Fibroblast of lung (primary cell): ENCODE measurements around the gene OLFM1. TPM values are rescaled to one million over a fixed set of nuclear protein-coding genes. Genes with fewer than 3 reads are reported as not detected.
A peak's percentile ranks its signal among the peaks of the same experiment; 100 is the strongest.

Experiments
- DNase-seq, 2 donors: peaks; one replicate each; pipeline versions ENCODE4 v3.0.0 to v3.0.0-alpha.2; 2010; ENCODE audit warnings: low read depth in 2 of 2
- H2AFZ ChIP-seq: 2 replicates; pipeline ENCODE4 v1.5.1; 2012; ENCODE audit warnings: low read length, control low read depth, inconsistent platforms
- H3K27ac ChIP-seq: 2 replicates; pipeline ENCODE4 v1.5.1; 2011; ENCODE audit warnings: low read length, control low read depth; ENCODE audit not compliant: insufficient read depth
- H3K27me3 ChIP-seq: 2 replicates; pipeline ENCODE4 v1.5.1; 2011; ENCODE audit warnings: mild to moderate bottlenecking, low read length; ENCODE audit not compliant: control insufficient read depth, insufficient read depth
- H3K36me3 ChIP-seq: 2 replicates; pipeline ENCODE4 v1.5.1; 2011; ENCODE audit warnings: low read length; ENCODE audit not compliant: control insufficient read depth, insufficient read depth
- H3K4me1 ChIP-seq: 2 replicates; pipeline ENCODE4 v1.5.1; 2011; ENCODE audit warnings: low read length; ENCODE audit not compliant: control insufficient read depth, insufficient read depth; ENCODE audit errors: extremely low read depth
- H3K4me2 ChIP-seq: 2 replicates; pipeline ENCODE4 v1.5.1; 2011; ENCODE audit warnings: low read length, control low read depth; ENCODE audit not compliant: insufficient read depth; ENCODE audit errors: extremely low read depth
- H3K4me3 ChIP-seq, 4 experiments: fragments of 200-600 bp in 1 of 4; sonication (generic) in 1 of 4; replicated peaks in 1 of 4; 2 replicates each; pipeline ENCODE4 v1.5.1; 2011 to 2016; ENCODE audit warnings: low read length in 4 of 4, low read depth in 3 of 4, mild to moderate bottlenecking in 3 of 4, control low read depth in 2 of 4, inconsistent platforms in 1 of 4, mixed read lengths in 1 of 4; ENCODE audit not compliant: insufficient read depth in 1 of 4; ENCODE audit errors: control extremely low read depth in 1 of 4
- H3K79me2 ChIP-seq: 2 replicates; pipeline ENCODE4 v1.5.1; 2012; ENCODE audit warnings: mild to moderate bottlenecking, low read length, inconsistent platforms; ENCODE audit not compliant: control insufficient read depth, insufficient read depth
- H3K9ac ChIP-seq: 2 replicates; pipeline ENCODE4 v1.5.1; 2011; ENCODE audit warnings: mild to moderate bottlenecking, low read length, control low read depth; ENCODE audit not compliant: insufficient read depth
- H3K9me3 ChIP-seq: 2 replicates; pipeline ENCODE4 v1.5.1; 2012; ENCODE audit warnings: low read depth, low read length; ENCODE audit not compliant: control insufficient read depth, insufficient read depth
- H4K20me1 ChIP-seq: 2 replicates; pipeline ENCODE4 v1.5.1; 2011; ENCODE audit warnings: low read length; ENCODE audit not compliant: control insufficient read depth, insufficient read depth; ENCODE audit errors: extremely low read depth
- EZH2 ChIP-seq: IDR thresholded peaks from 2 replicates; pipeline ENCODE4 v1.5.1; 2012; ENCODE audit warnings: low read length, control low read depth, mild to moderate bottlenecking; ENCODE audit errors: missing control alignments
- polyA plus RNA-seq, 2 donors: library from polyadenylated mRNA; depleted of rRNA in 1 of 2; stranded (reverse) in 1 of 2; unstranded in 1 of 2; fragments of >200 nt; gene quantifications; 2 replicates each; pipeline ENCODE4 v1.2.1, GENCODE V29; 2011 to 2012; ENCODE audit warnings: missing spikeins in 1 of 2
- total RNA-seq: library from RNA; depleted of rRNA; stranded (reverse); fragments of >200 nt; gene quantifications from 2 replicates; pipeline ENCODE4 v1.2.1, GENCODE V29; 2014
- TF ChIP-seq, protein P1 (sequence below), 2 donors: IDR thresholded peaks in 1 of 2; conservative IDR thresholded peaks in 1 of 2; 1 replicate in 1 of 2; 2 replicates in 1 of 2; pipeline ENCODE4 v1.5.1; 2011 to 2012; ENCODE audit warnings: low read length in 2 of 2, control low read depth in 1 of 2, inconsistent platforms in 1 of 2, low read depth in 1 of 2, mild to moderate bottlenecking in 1 of 2

The OLFM1 gene
- total and polyA plus RNA-seq, 2 donors (not counting 1 experiment from before 2014, with no cell fraction given) = 2.0 to 7.6 TPM

DNA sequence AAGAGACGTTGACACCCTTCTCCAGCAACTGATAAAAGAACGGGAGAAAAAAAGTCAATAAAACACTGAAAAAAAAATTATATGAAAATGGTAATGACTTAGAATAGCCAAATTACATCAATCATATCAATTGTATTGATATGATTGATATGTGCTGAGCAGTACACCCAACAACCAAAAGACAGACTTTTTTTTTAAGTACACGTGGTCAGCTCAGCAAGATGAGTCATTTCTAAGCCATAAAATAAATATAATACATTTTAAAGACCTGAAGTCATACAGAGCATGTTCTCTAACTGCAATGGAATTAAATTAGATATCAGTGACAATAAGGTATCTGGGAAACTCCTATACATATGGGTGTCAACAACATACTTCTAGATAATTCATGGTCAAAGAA, 30.9 kb upstream of the OLFM1 start:
- no peaks in the 10 kb centered on the region for H4K20me1 ChIP-seq
- H3K4me2 ChIP-seq = no peak overlapping the region
- H3K9me3 ChIP-seq = no peaks in the 10 kb centered on the region
- H3K36me3 ChIP-seq = no peaks in the 10 kb centered on the region
- H3K27me3 ChIP-seq = no peaks in the 10 kb centered on the region
- no peak overlapping the region for H2AFZ ChIP-seq
- no peak overlapping the region for H3K9ac ChIP-seq
- no peaks in the 10 kb centered on the region for H3K79me2 ChIP-seq
- no peaks in the 10 kb centered on the region for H3K4me1 ChIP-seq
- TF ChIP-seq, protein P1, sequence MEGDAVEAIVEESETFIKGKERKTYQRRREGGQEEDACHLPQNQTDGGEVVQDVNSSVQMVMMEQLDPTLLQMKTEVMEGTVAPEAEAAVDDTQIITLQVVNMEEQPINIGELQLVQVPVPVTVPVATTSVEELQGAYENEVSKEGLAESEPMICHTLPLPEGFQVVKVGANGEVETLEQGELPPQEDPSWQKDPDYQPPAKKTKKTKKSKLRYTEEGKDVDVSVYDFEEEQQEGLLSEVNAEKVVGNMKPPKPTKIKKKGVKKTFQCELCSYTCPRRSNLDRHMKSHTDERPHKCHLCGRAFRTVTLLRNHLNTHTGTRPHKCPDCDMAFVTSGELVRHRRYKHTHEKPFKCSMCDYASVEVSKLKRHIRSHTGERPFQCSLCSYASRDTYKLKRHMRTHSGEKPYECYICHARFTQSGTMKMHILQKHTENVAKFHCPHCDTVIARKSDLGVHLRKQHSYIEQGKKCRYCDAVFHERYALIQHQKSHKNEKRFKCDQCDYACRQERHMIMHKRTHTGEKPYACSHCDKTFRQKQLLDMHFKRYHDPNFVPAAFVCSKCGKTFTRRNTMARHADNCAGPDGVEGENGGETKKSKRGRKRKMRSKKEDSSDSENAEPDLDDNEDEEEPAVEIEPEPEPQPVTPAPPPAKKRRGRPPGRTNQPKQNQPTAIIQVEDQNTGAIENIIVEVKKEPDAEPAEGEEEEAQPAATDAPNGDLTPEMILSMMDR (conservative IDR thresholded peaks at IDR 0.05 in 1 of 2, IDR thresholded peaks at IDR 0.05 in 1 of 2; ENCODE audit: low read depth in 1 of 2, low read length in 2 of 2) = no peak
- no peak for TF ChIP-seq EZH2
- no peak overlapping the region for H3K4me3 ChIP-seq
- peak in 1 of 2 donors; percentile 1 for DNase-seq
- no peak overlapping the region for H3K27ac ChIP-seq

DNA sequence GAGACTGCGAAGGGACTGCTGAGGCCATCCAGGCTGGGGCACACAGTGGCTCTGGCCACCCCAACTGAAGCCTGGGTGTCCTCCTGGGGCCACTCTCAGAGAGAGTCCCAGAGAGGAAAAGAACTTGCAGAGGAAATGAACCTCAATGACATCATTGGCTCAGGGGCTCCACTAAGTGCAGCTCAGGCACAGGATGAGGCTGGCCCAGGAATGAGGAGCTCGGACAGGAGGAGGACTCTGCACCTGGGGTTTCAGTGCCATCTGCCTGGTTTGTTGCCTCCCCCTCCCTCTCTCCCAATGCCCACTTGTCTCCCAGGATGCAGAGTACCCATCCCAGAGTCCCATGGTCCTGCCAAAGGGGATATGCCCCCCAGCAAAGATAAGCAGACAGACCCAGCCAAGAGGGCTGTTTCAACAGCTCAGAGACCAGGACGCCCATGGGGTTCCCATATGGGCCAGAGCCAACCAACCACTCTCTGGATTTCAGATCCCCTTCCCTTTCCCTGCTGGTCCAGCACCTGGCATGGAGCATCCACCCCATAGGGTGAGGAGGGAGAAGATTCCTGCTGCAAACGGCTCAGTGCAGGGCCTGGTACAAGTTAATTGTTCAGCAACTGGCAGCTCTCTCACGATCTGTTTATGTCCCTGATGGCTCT, 26.9 kb upstream of the OLFM1 start:
- Histone ChIP-seq H2AFZ (no peak overlapping the region), H3K4me1 (no peaks in the 10 kb centered on the region), H4K20me1 (no peaks in the 10 kb centered on the region), H3K4me2 (no peak overlapping the region), H3K79me2 (no peaks in the 10 kb centered on the region), H3K27me3 (no peaks in the 10 kb centered on the region), H3K9ac (no peak overlapping the region), H3K9me3 (no peaks in the 10 kb centered on the region), H3K27ac (no peak overlapping the region), H3K4me3 (no peak overlapping the region), H3K36me3 (no peaks in the 10 kb centered on the region)
- TF ChIP-seq, protein P1 (conservative IDR thresholded peaks at IDR 0.05 in 1 of 2, IDR thresholded peaks at IDR 0.05 in 1 of 2; ENCODE audit: low read depth in 1 of 2, low read length in 2 of 2) = no peak
- no peak for DNase-seq

GRCh38 chr9:135061441-135061840, 26.0 kb upstream of the OLFM1 start:
- H3K4me3 ChIP-seq = no peak overlapping the region
- no peaks in the 10 kb centered on the region for H3K27me3 ChIP-seq
- H3K36me3 ChIP-seq = no peaks in the 10 kb centered on the region
- H3K9ac ChIP-seq = no peak overlapping the region
- H3K79me2 ChIP-seq = no peaks in the 10 kb centered on the region
- no peak for DNase-seq
- TF ChIP-seq EZH2 = no peak
- TF ChIP-seq, protein P1 (conservative IDR thresholded peaks at IDR 0.05 in 1 of 2, IDR thresholded peaks at IDR 0.05 in 1 of 2; ENCODE audit: low read depth in 1 of 2, low read length in 2 of 2) = no peak
- H4K20me1 ChIP-seq = no peaks in the 10 kb centered on the region
- no peak overlapping the region for H2AFZ ChIP-seq
- H3K4me1 ChIP-seq = no peaks in the 10 kb centered on the region
- H3K9me3 ChIP-seq = no peaks in the 10 kb centered on the region
- H3K4me2 ChIP-seq = no peak overlapping the region
- H3K27ac ChIP-seq = no peak overlapping the region
